H9 (cell line): ENCODE results near the gene TMEM129. TPM values are rescaled to one million over a fixed set of nuclear protein-coding genes. Genes with fewer than 3 reads are reported as not detected.
"Not testable (repeated sequence)": the region's sequence is repeated elsewhere in the genome, so short reads cannot be mapped to it uniquely, and the experiment has no call there.

Experiments used
- DNase-seq: peaks from one replicate; pipeline ENCODE4 v3.0.0-alpha.2; 2017
- H2AFZ ChIP-seq: one replicate; pipeline ENCODE4 v1.6.1; 2013; ENCODE audit warnings: mild to moderate bottlenecking, low read length, control low read depth, moderate library complexity
- H2AK5ac ChIP-seq: 2 replicates; pipeline ENCODE4 v1.6.1; 2013; ENCODE audit warnings: low read length, control low read depth, mixed read lengths; ENCODE audit not compliant: insufficient read length
- H2BK120ac ChIP-seq: one replicate; pipeline ENCODE4 v1.6.1; 2013; ENCODE audit warnings: low read depth, mild to moderate bottlenecking, low read length, control low read depth, inconsistent platforms; ENCODE audit not compliant: poor library complexity, severe bottlenecking
- H2BK12ac ChIP-seq: 2 replicates; pipeline ENCODE4 v1.6.1; 2013; ENCODE audit warnings: low read length, control low read depth, mixed read lengths, low read depth; ENCODE audit not compliant: insufficient read length
- H2BK15ac ChIP-seq: 2 replicates; pipeline ENCODE4 v1.6.1; 2013; ENCODE audit warnings: low read depth, low read length, control low read depth
- H2BK20ac ChIP-seq: one replicate; pipeline ENCODE4 v1.6.1; 2013; ENCODE audit warnings: low read depth, mild to moderate bottlenecking, low read length, control low read depth, inconsistent platforms; ENCODE audit not compliant: poor library complexity, severe bottlenecking
- H2BK5ac ChIP-seq: 2 replicates; pipeline ENCODE4 v1.6.1; 2013; ENCODE audit warnings: low read length, control low read depth, mixed read lengths; ENCODE audit not compliant: insufficient read length
- H3K14ac ChIP-seq: 2 replicates; pipeline ENCODE4 v1.6.1; 2013; ENCODE audit warnings: low read length, control low read depth; ENCODE audit not compliant: insufficient read depth
- H3K18ac ChIP-seq: 2 replicates; pipeline ENCODE4 v1.6.1; 2013; ENCODE audit warnings: low read depth, mild to moderate bottlenecking, mixed read lengths, low read length, control low read depth; ENCODE audit not compliant: insufficient read length
- H3K23ac ChIP-seq: 2 replicates; pipeline ENCODE4 v1.6.1; 2013; ENCODE audit warnings: low read length, control low read depth, mixed read lengths, low read depth; ENCODE audit not compliant: insufficient read length
- H3K23me2 ChIP-seq: 2 replicates; pipeline ENCODE4 v1.6.1; 2013; ENCODE audit warnings: low read depth, mild to moderate bottlenecking, mixed read lengths, low read length, control low read depth; ENCODE audit not compliant: insufficient read length, poor library complexity, severe bottlenecking
- H3K27ac ChIP-seq: 2 replicates; pipeline ENCODE4 v1.5.1; 2013; ENCODE audit warnings: low read length, control low read depth, mixed read lengths, low read depth; ENCODE audit not compliant: insufficient read length
- H3K27me3 ChIP-seq: 2 replicates; pipeline ENCODE4 v1.6.1; 2013; ENCODE audit warnings: low read length, control low read depth, inconsistent platforms; ENCODE audit not compliant: insufficient read depth
- H3K4ac ChIP-seq: 2 replicates; pipeline ENCODE4 v1.6.1; 2013; ENCODE audit warnings: low read depth, mild to moderate bottlenecking, control low read depth, inconsistent platforms, low read length, moderate library complexity
- H3K4me1 ChIP-seq: 2 replicates; pipeline ENCODE4 v1.6.1; 2013; ENCODE audit warnings: low read length, control low read depth, inconsistent platforms; ENCODE audit not compliant: insufficient read depth
- H3K4me2 ChIP-seq: 2 replicates; pipeline ENCODE4 v1.6.1; 2013; ENCODE audit warnings: low read length, control low read depth, mixed read lengths; ENCODE audit not compliant: insufficient read length, insufficient read depth
- H3K56ac ChIP-seq: 2 replicates; pipeline ENCODE4 v1.6.1; 2013; ENCODE audit warnings: low read depth, mild to moderate bottlenecking, mixed read lengths, low read length, control low read depth; ENCODE audit not compliant: insufficient read length
- H3K79me1 ChIP-seq: 2 replicates; pipeline ENCODE4 v1.6.1; 2013; ENCODE audit warnings: low read depth, mild to moderate bottlenecking, moderate library complexity, low read length, control low read depth, inconsistent platforms; ENCODE audit not compliant: insufficient read depth, poor library complexity, severe bottlenecking
- H3K79me2 ChIP-seq: 2 replicates; pipeline ENCODE4 v1.6.1; 2013; ENCODE audit warnings: low read length, control low read depth, inconsistent platforms; ENCODE audit not compliant: insufficient read depth
- H3K9ac ChIP-seq: 2 replicates; pipeline ENCODE4 v1.6.1; 2013; ENCODE audit warnings: low read length, control low read depth, mixed read lengths; ENCODE audit not compliant: insufficient read length; ENCODE audit errors: extremely low read depth
- H3K9me3 ChIP-seq: one replicate; pipeline ENCODE4 v1.6.1; 2013; ENCODE audit warnings: low read depth, low read length, inconsistent platforms; ENCODE audit not compliant: control insufficient read depth
- H3T11ph ChIP-seq: one replicate; pipeline ENCODE4 v1.6.1; 2013; ENCODE audit warnings: mild to moderate bottlenecking, low read length, control low read depth, inconsistent platforms
- H4K20me1 ChIP-seq: one replicate; pipeline ENCODE4 v1.6.1; 2013; ENCODE audit not compliant: control insufficient read depth, insufficient read length, insufficient read depth
- H4K5ac ChIP-seq: 2 replicates; pipeline ENCODE4 v1.6.1; 2013; ENCODE audit warnings: low read depth, mild to moderate bottlenecking, mixed read lengths, low read length, control low read depth; ENCODE audit not compliant: insufficient read length
- H4K8ac ChIP-seq: replicated peaks from 2 replicates; pipeline ENCODE4 v1.6.1; 2013; ENCODE audit warnings: low read length, control low read depth, mixed read lengths, low read depth; ENCODE audit not compliant: insufficient read length
- H4K91ac ChIP-seq: 2 replicates; pipeline ENCODE4 v1.6.1; 2013; ENCODE audit warnings: low read depth, mild to moderate bottlenecking, moderate library complexity, mixed read lengths, low read length, control low read depth; ENCODE audit not compliant: insufficient read length
- H3K27ac Mint-ChIP-seq, 3 experiments: 2 replicates in 2 of 3; 3 replicates in 1 of 3; pipeline ENCODE4 v1.8.0; 2020 to 2021; ENCODE audit warnings: mixed read lengths in 3 of 3, mild to moderate bottlenecking in 1 of 3, moderate library complexity in 1 of 3
- H3K27me3 Mint-ChIP-seq: 2 replicates; pipeline ENCODE4 v1.8.0; 2021; ENCODE audit warnings: low read depth, mild to moderate bottlenecking, moderate library complexity, mixed read lengths
- H3K36me3 Mint-ChIP-seq, 3 experiments: 2 replicates in 2 of 3; 3 replicates in 1 of 3; pipeline ENCODE4 v1.8.0; 2020 to 2021; ENCODE audit warnings: low read depth in 3 of 3, mixed read lengths in 3 of 3; ENCODE audit not compliant: insufficient read depth in 1 of 3
- H3K4me1 Mint-ChIP-seq, 2 experiments: 2 replicates each; pipeline ENCODE4 v1.8.0; 2020; ENCODE audit warnings: mixed read lengths in 2 of 2
- H3K4me3 Mint-ChIP-seq, 2 experiments: 2 replicates in 1 of 2; 3 replicates in 1 of 2; pipeline ENCODE4 v1.8.0; 2020 to 2021; ENCODE audit warnings: mild to moderate bottlenecking in 2 of 2, mixed read lengths in 2 of 2, moderate library complexity in 1 of 2
- H3K9me3 Mint-ChIP-seq, 2 experiments: 2 replicates in 1 of 2; 3 replicates in 1 of 2; pipeline ENCODE4 v1.8.0; 2020; ENCODE audit warnings: mild to moderate bottlenecking in 2 of 2, mixed read lengths in 2 of 2, moderate library complexity in 1 of 2
- CTCF ChIP-seq: fragments of 200-600 bp; sonication (generic); conservative IDR thresholded peaks from 3 replicates; pipeline ENCODE4 v1.8.0; 2021; ENCODE audit warnings: antibody characterized with exemption, mild to moderate bottlenecking
- whole genome bisulfite sequencing: extraction: QIAGEN DNeasy Blood & Tissue Kit; methylation state at CpG from one replicate; pipeline ENCODE4 v1.1.7; 2013; ENCODE audit warnings: missing lambda C conversion rate, low lambda C conversion rate, mixed read lengths; ENCODE audit not compliant: insufficient read length; ENCODE audit errors: extremely low coverage; 5-methylcytosine and 5-hydroxymethylcytosine counted together
- total RNA-seq: library from RNA; stranded (reverse); gene quantifications from 2 replicates; pipeline ENCODE4 v1.2.1, GENCODE V29; 2021

The TMEM129 gene
- total RNA-seq, 1 experiment from 2014 or later: 27.3 TPM

GRCh38 chr4:1673671-1674070 lies 47.5 kb downstream of the TMEM129 start:
- no peak overlapping the region; the same call in 1 of the 2 replicates for H3K14ac ChIP-seq
- no peak overlapping the region for H3K27ac ChIP-seq
- H4K91ac ChIP-seq: no peak overlapping the region
- H3K56ac ChIP-seq: no peak overlapping the region
- no peak overlapping the region for H2BK120ac ChIP-seq
- no peaks in the 10 kb centered on the region for H3K79me2 ChIP-seq
- no peak overlapping the region for H2BK12ac ChIP-seq
- no peak overlapping the region for H3T11ph ChIP-seq
- H3K23me2 ChIP-seq: no peaks in the 10 kb centered on the region
- no peak overlapping the region for H2AK5ac ChIP-seq
- H3K27me3 ChIP-seq: no peaks in the 10 kb centered on the region
- H2BK20ac ChIP-seq: no peak overlapping the region
- no peaks in the 10 kb centered on the region for H3K9me3 ChIP-seq
- no peaks in the 10 kb centered on the region for H3K79me1 ChIP-seq
- no peak for TF ChIP-seq CTCF
- WGBS: no CpG with 5 or more reads among the region's 20 CpGs
- no peak overlapping the region for H2AFZ ChIP-seq
- peaks cover 4% of the 10 kb centered on the region for H3K27me3 Mint-ChIP-seq
- no peak overlapping the region for H2BK15ac ChIP-seq
- H3K4ac ChIP-seq: no peak overlapping the region
- no peak overlapping the region for H4K8ac ChIP-seq
- H3K9ac ChIP-seq: no peak overlapping the region
- no peak overlapping the region for H4K5ac ChIP-seq
- H3K18ac ChIP-seq: no peak overlapping the region
- peaks cover 3 to 13% of the 10 kb centered on the region in 2 experiments; a peak in 3 of 4 replicates for H3K4me1 Mint-ChIP-seq
- no peak overlapping the region for H2BK5ac ChIP-seq
- H4K20me1 ChIP-seq: no peaks in the 10 kb centered on the region
- H3K4me1 ChIP-seq: no peaks in the 10 kb centered on the region
- H3K4me2 ChIP-seq: no peak overlapping the region
- 0 out of 7 replicates have a peak, but pooled peaks cover 0 to 2% (median 0%) of the 10 kb centered on the region in 3 experiments for H3K36me3 Mint-ChIP-seq
- DNase-seq: no peak
- no peak overlapping the region for H3K4me3 Mint-ChIP-seq
- H3K23ac ChIP-seq: no peak overlapping the region
- no peaks in the 10 kb centered on the region; a peak in 1 of 5 replicates for H3K9me3 Mint-ChIP-seq
- no peak overlapping the region for H3K27ac Mint-ChIP-seq

- H3K27ac ChIP-seq, H2BK12ac ChIP-seq, H3K9me3 Mint-ChIP-seq, DNase-seq, H2AFZ ChIP-seq, H3K79me1 ChIP-seq, H3K27me3 Mint-ChIP-seq, H4K8ac ChIP-seq, H4K20me1 ChIP-seq, H3T11ph ChIP-seq, H3K4me2 ChIP-seq, H3K27me3 ChIP-seq, H3K14ac ChIP-seq, H4K91ac ChIP-seq, H2BK20ac ChIP-seq, H3K9me3 ChIP-seq, H2BK120ac ChIP-seq, H3K23me2 ChIP-seq, H3K23ac ChIP-seq, H2AK5ac ChIP-seq, H3K4me3 Mint-ChIP-seq, H2BK15ac ChIP-seq, H4K5ac ChIP-seq, H3K18ac ChIP-seq, H2BK5ac ChIP-seq, H3K9ac ChIP-seq, H3K4ac ChIP-seq, H3K27ac Mint-ChIP-seq, H3K4me1 ChIP-seq, H3K56ac ChIP-seq, H3K36me3 Mint-ChIP-seq, H3K79me2 ChIP-seq: not testable (repeated sequence)
- peaks cover 7 to 17% of the 10 kb centered on the region in 2 experiments for H3K4me1 Mint-ChIP-seq
- WGBS: no CpG with 5 or more reads among the region's 20 CpGs
Measured at GRCh38 chr4:1671011-1671410, 50.1 kb downstream of the TMEM129 start.
